GM12874 (cell line): ENCODE results near the gene TCEA2.

Experiments used
- CTCF ChIP-seq: IDR thresholded peaks from 2 replicates; pipeline ENCODE4 v1.5.1; 2011; ENCODE audit warnings: low read depth, mild to moderate bottlenecking, control low read depth, low read length, moderate library complexity; ENCODE audit not compliant: insufficient read depth

Gene TCEA2

GRCh38 chr20:64062596-64063388 is at the start of gene TCEA2:
Gene TCEA2 (plus strand): TSS chr20:64063198. CDS start chr20:64063313, 115 bp downstream.
- TF ChIP-seq CTCF: no peak

GRCh38 chr20:64015635-64016034 is 47.4 kb upstream of the TCEA2 start:
- no peak for TF ChIP-seq CTCF

GRCh38 chr20:64021124-64021975 is 41.6 kb upstream of the TCEA2 start:
- TF ChIP-seq CTCF: no peak

- TF ChIP-seq CTCF: no peak
Measured at GRCh38 chr20:64022671-64023360, 40.2 kb upstream of the TCEA2 start.

- no peak for TF ChIP-seq CTCF
Measured at GRCh38 chr20:64023361-64024140, 39.4 kb upstream of the TCEA2 start.

- no peak for TF ChIP-seq CTCF
Measured at GRCh38 chr20:64024141-64024990, 38.6 kb upstream of the TCEA2 start.
